Epithelial cell of esophagus (primary cell): ENCODE data around the gene CITED4.

Source experiments
- DNase-seq: peaks from one replicate; pipeline ENCODE4 v3.0.0; 2010; ENCODE audit warnings: low read depth
- H3K4me3 ChIP-seq: 2 replicates; pipeline ENCODE4 v1.5.1; 2011; ENCODE audit warnings: mild to moderate bottlenecking, low read length, control low read depth
- TF ChIP-seq, protein P1 (sequence below): IDR thresholded peaks from 2 replicates; pipeline ENCODE4 v1.5.1; 2011; ENCODE audit warnings: low read depth, mild to moderate bottlenecking, low read length, control low read depth, inconsistent platforms; ENCODE audit not compliant: insufficient read depth; ENCODE audit errors: missing control alignments

Gene CITED4

GRCh38 chr1:40905061-40905460, 42.9 kb upstream of the CITED4 start:
- H3K4me3 ChIP-seq, result no peak overlapping the region
- TF ChIP-seq, protein P1, sequence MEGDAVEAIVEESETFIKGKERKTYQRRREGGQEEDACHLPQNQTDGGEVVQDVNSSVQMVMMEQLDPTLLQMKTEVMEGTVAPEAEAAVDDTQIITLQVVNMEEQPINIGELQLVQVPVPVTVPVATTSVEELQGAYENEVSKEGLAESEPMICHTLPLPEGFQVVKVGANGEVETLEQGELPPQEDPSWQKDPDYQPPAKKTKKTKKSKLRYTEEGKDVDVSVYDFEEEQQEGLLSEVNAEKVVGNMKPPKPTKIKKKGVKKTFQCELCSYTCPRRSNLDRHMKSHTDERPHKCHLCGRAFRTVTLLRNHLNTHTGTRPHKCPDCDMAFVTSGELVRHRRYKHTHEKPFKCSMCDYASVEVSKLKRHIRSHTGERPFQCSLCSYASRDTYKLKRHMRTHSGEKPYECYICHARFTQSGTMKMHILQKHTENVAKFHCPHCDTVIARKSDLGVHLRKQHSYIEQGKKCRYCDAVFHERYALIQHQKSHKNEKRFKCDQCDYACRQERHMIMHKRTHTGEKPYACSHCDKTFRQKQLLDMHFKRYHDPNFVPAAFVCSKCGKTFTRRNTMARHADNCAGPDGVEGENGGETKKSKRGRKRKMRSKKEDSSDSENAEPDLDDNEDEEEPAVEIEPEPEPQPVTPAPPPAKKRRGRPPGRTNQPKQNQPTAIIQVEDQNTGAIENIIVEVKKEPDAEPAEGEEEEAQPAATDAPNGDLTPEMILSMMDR, result no peak
- no peak for DNase-seq

- no peak for DNase-seq
- H3K4me3 ChIP-seq, result no peak overlapping the region
- TF ChIP-seq, protein P1, result no peak
These were observed 40.9 kb upstream of the CITED4 start for GRCh38 chr1:40903106-40903505.

DNA sequence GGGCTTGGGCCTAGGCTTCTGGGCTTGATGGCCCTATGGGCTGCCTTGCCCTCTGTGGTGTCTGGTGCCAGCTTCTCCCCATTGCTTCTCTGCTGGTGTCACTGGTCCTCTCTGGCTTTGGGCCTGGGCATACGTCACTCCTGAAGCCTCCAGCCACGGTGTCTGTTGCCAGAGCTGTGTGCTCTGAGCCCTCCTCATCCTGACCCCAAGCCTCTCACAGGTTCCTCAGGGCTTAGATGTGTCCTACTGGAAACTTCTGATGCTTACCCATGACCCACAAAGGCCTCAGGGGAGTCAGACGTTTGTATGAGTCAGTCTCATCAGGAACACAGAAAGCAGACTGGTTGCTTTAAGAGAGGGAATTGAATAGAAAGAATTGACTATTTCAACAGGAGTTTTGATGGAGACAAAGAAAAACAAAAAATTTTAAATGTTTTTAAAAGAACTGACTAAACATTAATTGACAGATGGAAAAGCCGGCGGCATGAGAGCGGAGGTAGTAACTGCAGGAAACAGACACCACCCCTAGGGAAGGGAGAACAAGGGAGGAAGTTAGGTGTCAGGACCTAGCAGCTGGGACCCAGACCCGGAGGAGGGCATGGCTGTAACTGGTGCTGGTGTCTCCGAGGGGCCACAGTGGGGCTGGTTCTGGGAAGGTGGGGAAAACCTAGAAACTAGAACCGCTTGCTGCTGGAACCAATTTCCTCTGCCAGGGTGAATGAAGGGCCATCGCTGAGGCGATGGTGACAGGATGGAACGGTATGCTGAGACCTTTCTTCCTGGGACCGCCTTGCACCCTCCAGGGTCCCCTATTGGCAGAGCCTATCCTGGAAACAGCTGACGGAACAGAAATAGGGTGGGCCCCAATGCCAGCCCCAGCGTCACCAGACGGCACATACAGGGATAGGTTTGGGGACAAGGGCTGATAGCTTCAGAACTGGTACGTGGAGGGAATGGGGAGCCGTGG, 40.0 kb upstream of the CITED4 start:
- H3K4me3 ChIP-seq, result no peak overlapping the region
- peak; percentile 89 for DNase-seq
- TF ChIP-seq, protein P1, result no peak

- TF ChIP-seq, protein P1, result no peak
- H3K4me3 ChIP-seq, result no peak overlapping the region
- DNase-seq, result peak; percentile 96
These were observed 37.2 kb upstream of the CITED4 start for GRCh38 chr1:40899230-40899870.

DNA sequence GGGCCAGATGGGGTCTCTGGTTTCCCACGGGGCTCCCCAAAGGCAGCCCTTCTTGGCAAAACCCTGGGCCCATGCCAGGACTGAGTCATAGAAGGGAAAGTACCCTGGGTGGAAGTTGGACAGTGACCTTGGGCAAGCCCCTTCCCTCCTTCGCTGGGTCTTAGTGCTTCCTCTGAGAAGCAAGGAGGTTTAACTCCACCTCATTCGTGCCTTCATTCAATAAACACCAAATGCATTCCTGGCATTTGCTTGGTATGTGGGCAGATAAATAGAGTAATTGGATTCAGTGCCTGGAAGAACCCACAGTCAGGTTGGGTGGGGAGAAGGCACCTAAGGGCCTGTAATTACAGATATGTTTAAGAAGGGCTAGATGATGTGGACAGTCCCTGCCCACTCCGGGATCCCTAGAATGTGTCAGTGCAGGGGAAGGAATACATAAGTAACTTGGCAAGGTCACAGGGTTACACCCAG, 36.3 kb upstream of the CITED4 start:
- H3K4me3 ChIP-seq, result no peak overlapping the region
- TF ChIP-seq, protein P1, result no peak
- peak; percentile 55 for DNase-seq

DNA sequence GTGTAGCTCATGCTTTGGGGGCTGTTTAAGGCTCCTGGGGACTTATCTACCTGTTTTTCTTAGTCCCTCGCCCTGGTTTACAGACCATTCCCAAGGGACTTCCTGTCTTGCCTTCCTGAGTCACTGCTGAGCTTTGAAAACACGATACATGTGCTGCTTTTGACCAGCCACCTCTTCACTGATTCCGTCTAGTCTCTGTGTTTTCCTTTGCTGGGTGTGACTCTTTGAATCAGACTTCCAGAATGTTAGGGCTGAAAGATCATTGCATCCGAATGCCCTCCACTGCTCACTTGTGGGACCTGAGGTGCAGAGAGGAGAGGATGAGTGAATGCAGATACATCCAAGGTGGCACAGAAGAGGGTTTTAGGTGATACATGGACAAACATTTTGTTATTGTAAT, 35.4 kb upstream of the CITED4 start:
- no peak overlapping the region for H3K4me3 ChIP-seq
- peak; percentile 85 for DNase-seq
- TF ChIP-seq, protein P1, result no peak

DNA sequence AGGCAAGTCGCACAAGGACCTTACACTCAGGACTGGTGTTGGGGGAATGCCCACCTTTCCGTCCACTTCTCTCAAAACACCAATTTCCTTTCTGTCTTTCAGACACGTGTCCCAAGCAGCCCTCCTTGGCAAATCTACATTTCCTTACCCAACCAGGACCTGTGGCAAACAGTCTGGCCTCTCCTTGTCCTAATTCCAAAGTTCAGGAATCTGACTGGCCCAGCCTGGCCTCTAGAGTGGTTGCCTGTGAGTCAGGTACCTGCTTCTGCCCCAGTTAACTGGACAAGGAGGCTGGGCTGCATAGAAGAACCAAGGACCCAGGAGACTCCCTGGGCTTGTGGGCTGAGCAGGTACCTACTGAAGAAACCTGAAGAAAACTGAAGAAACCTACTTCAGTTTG, 34.3 kb upstream of the CITED4 start:
- TF ChIP-seq, protein P1, result no peak
- DNase-seq, result no peak
- H3K4me3 ChIP-seq, result no peak overlapping the region
